Endothelial cell of umbilical vein (primary cell): ENCODE results near the gene CCT6A. TPM values are rescaled to one million over a fixed set of nuclear protein-coding genes. Genes with fewer than 3 reads are reported as not detected.

Source experiments
- BruUV-seq: library from RNA; stranded (reverse); fragments of 400-500 nt; replicated peaks from 2 replicates; lab custom pipeline; 2021; lab: Mats Ljungman, UMichigan
- CTCF ChIA-PET: fragments of 300-600, 350-600 bp; sonication (Branson Sonifier 250); formaldehyde crosslinking; loops from one replicate; lab custom pipeline; 2021; ENCODE audit warnings: antibody characterized with exemption, inconsistent platforms; lab: Charles Lee
- POLR2A ChIA-PET: fragments of 300-600, 350-600 bp; sonication (Branson Sonifier 250); formaldehyde crosslinking; loops from one replicate; lab custom pipeline; 2021; ENCODE audit warnings: antibody characterized with exemption, inconsistent platforms; lab: Charles Lee
- DNase-seq: peaks from one replicate; pipeline ENCODE4 v3.0.0-alpha.2; 2011; ENCODE audit warnings: low read depth, low spot score
- FAIRE-seq: peaks from 2 replicates; lab custom pipeline; 2011; peaks lifted over from hg19 to GRCh38; lab: Jason Lieb, UNC
- H2AFZ ChIP-seq: 2 replicates; pipeline ENCODE4 v1.6.0; 2012; ENCODE audit warnings: low read depth, low read length, control low read depth, inconsistent platforms
- H3K27ac ChIP-seq: 2 replicates; pipeline ENCODE4 v1.5.1; 2011; ENCODE audit warnings: low read depth, mild to moderate bottlenecking, control low read depth, low read length, moderate library complexity; ENCODE audit not compliant: insufficient read depth
- H3K27me3 ChIP-seq, 2 experiments: 2 replicates each; pipeline versions ENCODE4 v1.6.0 to v1.6.1; 2011; ENCODE audit warnings: low read length in 2 of 2, mixed read lengths in 1 of 2; ENCODE audit not compliant: control insufficient read depth in 2 of 2, insufficient read depth in 2 of 2
- H3K36me3 ChIP-seq, 2 experiments: 2 replicates in 1 of 2; 3 replicates in 1 of 2; pipeline ENCODE4 v1.5.1; 2011; ENCODE audit warnings: low read length in 2 of 2, mild to moderate bottlenecking in 1 of 2, moderate library complexity in 1 of 2; ENCODE audit not compliant: control insufficient read depth in 2 of 2, insufficient read depth in 2 of 2; ENCODE audit errors: extremely low read depth in 1 of 2
- H3K4me1 ChIP-seq: 3 replicates; pipeline ENCODE4 v1.5.1; 2011; ENCODE audit warnings: mild to moderate bottlenecking, low read length; ENCODE audit not compliant: control insufficient read depth, insufficient read depth; ENCODE audit errors: extremely low read depth
- H3K4me2 ChIP-seq: 2 replicates; pipeline ENCODE4 v1.6.1; 2011; ENCODE audit warnings: low read length, control low read depth, mixed read lengths; ENCODE audit not compliant: insufficient read depth
- H3K4me3 ChIP-seq, 3 experiments: fragments of 200-600 bp in 1 of 3; sonication (generic), shearing (Covaris generic) in 1 of 3; replicated peaks in 1 of 3; 2 replicates each; pipeline ENCODE4 v1.5.1; 2011 to 2016; ENCODE audit warnings: control low read depth in 3 of 3, low read length in 3 of 3, mild to moderate bottlenecking in 2 of 3, inconsistent platforms in 1 of 3, low read depth in 1 of 3, moderate library complexity in 1 of 3; ENCODE audit not compliant: insufficient read depth in 1 of 3
- H3K79me2 ChIP-seq: 2 replicates; pipeline ENCODE4 v1.6.0; 2012; ENCODE audit warnings: low read length, inconsistent platforms; ENCODE audit not compliant: control insufficient read depth, insufficient read depth
- H3K9ac ChIP-seq: replicated peaks from 2 replicates; pipeline ENCODE3; 2011; ENCODE audit warnings: low read length, control low read depth; ENCODE audit not compliant: insufficient read depth; ENCODE audit errors: extremely low read depth
- H3K9me1 ChIP-seq: replicated peaks from 3 replicates; pipeline ENCODE4 v1.6.0; 2011; ENCODE audit warnings: mild to moderate bottlenecking, low read length; ENCODE audit not compliant: control insufficient read depth, insufficient read depth; ENCODE audit errors: extremely low read depth
- H3K9me3 ChIP-seq: replicated peaks from 2 replicates; pipeline ENCODE4 v1.5.1; 2012; ENCODE audit warnings: low read length, inconsistent platforms; ENCODE audit not compliant: control insufficient read depth, insufficient read depth
- H4K20me1 ChIP-seq: replicated peaks from 2 replicates; pipeline ENCODE3; 2011; ENCODE audit warnings: mild to moderate bottlenecking, low read length; ENCODE audit not compliant: control insufficient read depth, insufficient read depth; ENCODE audit errors: extremely low read depth
- CTCF ChIP-seq, 2 donors: IDR thresholded peaks; 1 replicate in 1 of 2; 2 replicates in 1 of 2; pipeline ENCODE4 v1.5.1; 2011; ENCODE audit warnings: low read length in 2 of 2, mild to moderate bottlenecking in 2 of 2, moderate library complexity in 2 of 2, control low read depth in 1 of 2, inconsistent platforms in 1 of 2, low read depth in 1 of 2; ENCODE audit not compliant: insufficient read depth in 1 of 2; ENCODE audit errors: extremely low read depth in 1 of 2
- EZH2 ChIP-seq: IDR thresholded peaks from 2 replicates; pipeline ENCODE4 v1.6.1; 2012; ENCODE audit warnings: borderline replicate concordance, low read depth, mild to moderate bottlenecking, moderate library complexity, low read length, inconsistent platforms; ENCODE audit not compliant: severe bottlenecking
- FOS ChIP-seq: IDR thresholded peaks from 2 replicates; pipeline ENCODE4 v1.6.1; 2011; ENCODE audit warnings: mild to moderate bottlenecking, low read length, moderate library complexity, borderline replicate concordance; ENCODE audit not compliant: insufficient read depth
- GATA2 ChIP-seq: IDR thresholded peaks from 2 replicates; pipeline ENCODE4 v1.7.0; 2011; ENCODE audit warnings: low read depth, mild to moderate bottlenecking, moderate library complexity, mixed read lengths, low read length; ENCODE audit not compliant: insufficient read length, insufficient read depth
- JUN ChIP-seq: IDR thresholded peaks from 2 replicates; pipeline ENCODE4 v1.6.1; 2011; ENCODE audit warnings: borderline replicate concordance, low read depth; ENCODE audit not compliant: insufficient read length, insufficient read depth
- MYC ChIP-seq: IDR thresholded peaks from one replicate; pipeline ENCODE4 v1.6.1; 2011; ENCODE audit warnings: mild to moderate bottlenecking, low read depth, low read length
- POLR2A ChIP-seq: IDR thresholded peaks from 2 replicates; pipeline ENCODE4 v1.6.1; 2012; ENCODE audit warnings: low read depth, mild to moderate bottlenecking, control low read depth, low read length
- POLR2AphosphoS5 ChIP-seq: IDR thresholded peaks from 2 replicates; pipeline ENCODE4 v1.6.1; 2012; ENCODE audit warnings: low read depth, mild to moderate bottlenecking, control low read depth, low read length, moderate library complexity; ENCODE audit not compliant: insufficient read depth
- dilution Hi-C: fragments of 300-500 bp; cut with MboI; formaldehyde crosslinking; loops from one replicate; pipeline ENCODE4 v1.15.0; 2019; ENCODE audit warnings: low sequenced_read_pairs; ENCODE audit not compliant: extremely low pct_ligation_motif_present
- intact Hi-C: fragments of 100-400 bp; cut with micrococcal nuclease; formaldehyde crosslinking; loops from one replicate; pipeline ENCODE4 v1.10.0; 2022
- polyA plus RNA-seq, 4 experiments: library from polyadenylated mRNA; depleted of rRNA in 3 of 4; stranded (reverse) in 3 of 4; unstranded in 1 of 4; fragments of >200 nt; gene quantifications; 2 replicates each; pipeline versions ENCODE4 v1.2.1 to v1.2.3, GENCODE V29; 2011 to 2012; ENCODE audit warnings: missing spikeins in 1 of 4
- total RNA-seq: library from RNA; stranded (reverse); gene quantifications from 2 replicates; pipeline ENCODE4 v1.2.3, GENCODE V29; 2021
- TF ChIP-seq, protein P1 (sequence below): IDR thresholded peaks from 2 replicates; pipeline ENCODE4 v1.6.1; 2011; ENCODE audit not compliant: insufficient read depth, insufficient read length

Gene CCT6A
- total and polyA plus RNA-seq, 2 donors (not counting 3 experiments of a cell fraction or from before 2014, with no cell fraction given): 152 to 221 TPM

- dilution Hi-C loops (no loop called here), intact Hi-C loops (no loop called here)
- TF ChIP-seq, protein P1, sequence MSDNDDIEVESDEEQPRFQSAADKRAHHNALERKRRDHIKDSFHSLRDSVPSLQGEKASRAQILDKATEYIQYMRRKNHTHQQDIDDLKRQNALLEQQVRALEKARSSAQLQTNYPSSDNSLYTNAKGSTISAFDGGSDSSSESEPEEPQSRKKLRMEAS: no peak
- TF ChIP-seq POLR2AphosphoS5: no peak
- no peak for TF ChIP-seq GATA2
- TF ChIP-seq JUN: no peak
- TF ChIP-seq MYC: no peak
- no peak for TF ChIP-seq EZH2
- TF ChIP-seq FOS: no peak
- no peak for TF ChIP-seq CTCF (IDR thresholded peaks at IDR 0.05; ENCODE audit: extremely low read depth in 1 of 2, insufficient read depth in 1 of 2, low read depth in 1 of 2, low read length in 2 of 2)
- TF ChIP-seq POLR2A: no peak
- H3K4me1 ChIP-seq: no peaks in the 10 kb centered on the region
- no peak overlapping the region for H3K4me3 ChIP-seq
- no peak overlapping the region for H3K27ac ChIP-seq
- BruUV-seq: no TSS peak
- no peaks in the 10 kb centered on the region for H3K9me1 ChIP-seq
- no peaks in the 10 kb centered on the region for H3K27me3 ChIP-seq
- H4K20me1 ChIP-seq: no peaks in the 10 kb centered on the region
- H3K9ac ChIP-seq: no peak overlapping the region
- no peak overlapping the region for H3K4me2 ChIP-seq
- H3K36me3 ChIP-seq: peaks cover 0 to 4% of the 10 kb centered on the region in 2 experiments
- no peak overlapping the region for H2AFZ ChIP-seq
- POLR2A ChIA-PET: no interaction called here
- no peak for FAIRE-seq
- no peaks in the 10 kb centered on the region for H3K9me3 ChIP-seq
- CTCF ChIA-PET: no interaction called here
- no peak for DNase-seq
- H3K79me2 ChIP-seq: no peaks in the 10 kb centered on the region
Observed at GRCh38 chr7:56023500-56023899, 28.1 kb upstream of the CCT6A start.
